Keratinocyte (primary cell): ENCODE results near the gene NME8.

Source experiments
- CTCF ChIP-seq, 3 experiments: IDR thresholded peaks in 1 of 3; conservative IDR thresholded peaks in 1 of 3; optimal IDR thresholded peaks in 1 of 3; 2 replicates in 2 of 3; 3 replicates in 1 of 3; pipeline versions ENCODE3 to v1.5.1; 2011; ENCODE audit warnings: low read length in 3 of 3, mild to moderate bottlenecking in 3 of 3, moderate library complexity in 2 of 3, control low read depth in 1 of 3, inconsistent platforms in 1 of 3; ENCODE audit not compliant: insufficient read depth in 2 of 3; ENCODE audit errors: extremely low read depth in 1 of 3
- EZH2 ChIP-seq: IDR thresholded peaks from one replicate; pipeline ENCODE4 v1.6.1; 2012; ENCODE audit warnings: inconsistent platforms, mild to moderate bottlenecking, low read length, moderate library complexity

- TF ChIP-seq CTCF (optimal IDR thresholded peaks at IDR 0.05 in 1 of 3, IDR thresholded peaks at IDR 0.05 in 1 of 3, conservative IDR thresholded peaks at IDR 0.05 in 1 of 3; ENCODE audit: extremely low read depth in 1 of 3, insufficient read depth in 2 of 3, low read length in 3 of 3), result no peak
- TF ChIP-seq EZH2, result no peak
Measured at GRCh38 chr7:37915438-37915837, 67.0 kb downstream of the NME8 start.
